ENCODE measurements around the gene C17orf67.
A peak's percentile ranks its signal among the peaks of the same experiment; 100 is the strongest.

The C17orf67 gene

DNA sequence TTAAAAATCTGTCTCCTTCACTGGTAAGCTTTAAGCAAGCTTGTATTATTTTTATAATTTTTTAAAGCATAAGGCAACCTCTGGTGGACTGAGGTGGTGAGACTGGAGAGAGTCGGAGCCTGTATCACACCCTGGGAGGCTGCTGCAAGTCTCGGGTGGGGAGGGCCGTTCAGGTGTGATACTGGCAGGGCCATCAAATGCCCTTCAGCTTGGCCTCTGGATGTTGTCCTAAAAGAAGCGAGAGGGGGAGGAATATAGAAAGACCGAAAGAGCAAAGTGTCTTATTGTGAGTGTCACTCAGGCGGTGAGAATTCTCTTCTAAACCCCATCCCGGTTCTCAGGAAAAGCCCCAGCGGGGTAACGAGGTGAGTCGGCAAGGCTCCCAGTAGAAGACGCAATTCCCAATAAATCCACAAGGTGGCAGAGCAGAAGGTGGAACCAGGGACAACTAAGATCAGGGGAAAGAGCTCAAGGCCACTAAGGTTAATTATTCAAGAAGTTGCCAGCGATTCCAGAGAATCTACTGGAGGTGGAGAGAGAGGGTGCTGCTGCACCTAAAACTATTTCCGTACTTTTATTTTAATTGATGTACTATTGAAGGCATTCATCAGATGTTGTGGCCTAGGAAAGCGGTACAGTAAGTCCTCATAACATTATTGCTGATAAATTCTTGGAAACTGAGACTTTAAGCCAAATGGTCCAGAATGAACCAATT lies 14.1 kb downstream of the C17orf67 start:
- in situ Hi-C loops (cut with HindIII; ENCODE audit: low sequenced_read_pairs): no loop called here
- peak; percentile 67 for DNase-seq (ENCODE audit: low read depth, low spot score)
- TF ChIP-seq, protein P1, sequence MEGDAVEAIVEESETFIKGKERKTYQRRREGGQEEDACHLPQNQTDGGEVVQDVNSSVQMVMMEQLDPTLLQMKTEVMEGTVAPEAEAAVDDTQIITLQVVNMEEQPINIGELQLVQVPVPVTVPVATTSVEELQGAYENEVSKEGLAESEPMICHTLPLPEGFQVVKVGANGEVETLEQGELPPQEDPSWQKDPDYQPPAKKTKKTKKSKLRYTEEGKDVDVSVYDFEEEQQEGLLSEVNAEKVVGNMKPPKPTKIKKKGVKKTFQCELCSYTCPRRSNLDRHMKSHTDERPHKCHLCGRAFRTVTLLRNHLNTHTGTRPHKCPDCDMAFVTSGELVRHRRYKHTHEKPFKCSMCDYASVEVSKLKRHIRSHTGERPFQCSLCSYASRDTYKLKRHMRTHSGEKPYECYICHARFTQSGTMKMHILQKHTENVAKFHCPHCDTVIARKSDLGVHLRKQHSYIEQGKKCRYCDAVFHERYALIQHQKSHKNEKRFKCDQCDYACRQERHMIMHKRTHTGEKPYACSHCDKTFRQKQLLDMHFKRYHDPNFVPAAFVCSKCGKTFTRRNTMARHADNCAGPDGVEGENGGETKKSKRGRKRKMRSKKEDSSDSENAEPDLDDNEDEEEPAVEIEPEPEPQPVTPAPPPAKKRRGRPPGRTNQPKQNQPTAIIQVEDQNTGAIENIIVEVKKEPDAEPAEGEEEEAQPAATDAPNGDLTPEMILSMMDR (IDR thresholded peaks at IDR 0.05; ENCODE audit: low read depth, low read length): peak; percentile 82
- H3K4me3 ChIP-seq (ENCODE audit: low read depth, low read length): no peak overlapping the region

- TF ChIP-seq, protein P1 (IDR thresholded peaks at IDR 0.05; ENCODE audit: low read depth, low read length): no peak
- in situ Hi-C loops (cut with HindIII; ENCODE audit: low sequenced_read_pairs): no loop called here
These were observed 14.7 kb downstream of the C17orf67 start for GRCh38 chr17:56819030-56819429.

DNA sequence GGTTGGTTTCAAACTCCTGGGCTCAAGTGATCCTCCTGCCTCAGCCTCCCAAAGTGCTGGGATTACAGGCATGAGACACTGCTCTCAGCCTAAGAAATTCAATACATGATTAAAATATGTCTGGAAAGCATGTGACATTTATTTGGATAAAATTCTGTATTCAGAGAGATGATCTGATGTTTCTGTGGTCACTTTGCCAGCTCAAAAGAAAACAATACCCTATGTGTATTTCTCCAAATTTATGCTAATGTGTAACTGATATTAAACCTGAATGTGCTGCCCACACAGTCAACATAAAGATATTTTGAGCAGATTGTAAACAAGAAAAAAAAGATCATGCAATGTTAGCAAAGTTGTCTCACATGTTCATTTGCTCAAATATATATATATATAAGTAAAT lies 16.7 kb downstream of the C17orf67 start:
- in situ Hi-C loops (cut with HindIII; ENCODE audit: low sequenced_read_pairs): no loop called here
- no peak overlapping the region for H3K4me3 ChIP-seq (ENCODE audit: low read depth, low read length)
- TF ChIP-seq, protein P1 (IDR thresholded peaks at IDR 0.05; ENCODE audit: low read depth, low read length): no peak
- no peak for DNase-seq (ENCODE audit: low read depth, low spot score)

More at GRCh38 chr17:56819030-56819429, 14.7 kb downstream of the C17orf67 start:
- DNase-seq (ENCODE audit: low read depth, low spot score): no peak
- H3K4me3 ChIP-seq (ENCODE audit: low read depth, low read length): no peak overlapping the region

DNA sequence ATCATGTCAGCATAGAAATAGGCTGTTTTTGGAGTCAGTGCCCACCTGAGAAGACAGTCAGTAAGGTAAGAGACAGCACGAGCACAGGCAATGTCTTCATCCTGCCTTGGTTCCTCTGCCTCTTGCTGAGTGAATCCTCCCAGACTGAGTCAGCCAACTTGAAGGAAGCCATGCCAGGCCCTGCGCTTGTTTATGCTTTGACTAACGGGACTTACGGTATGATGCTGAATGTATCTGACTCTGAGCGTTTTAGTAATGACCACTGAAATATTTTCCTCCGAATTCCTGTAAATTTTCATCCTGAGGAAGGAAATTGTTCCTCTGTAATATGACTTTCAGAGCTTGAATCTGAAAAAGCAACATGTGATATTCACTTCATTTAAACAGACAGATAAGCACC lies 18.0 kb downstream of the C17orf67 start:
- in situ Hi-C loops (cut with HindIII; ENCODE audit: low sequenced_read_pairs): no loop called here
- TF ChIP-seq, protein P1 (IDR thresholded peaks at IDR 0.05; ENCODE audit: low read depth, low read length): no peak
- DNase-seq (ENCODE audit: low read depth, low spot score): peak; percentile 51
- H3K4me3 ChIP-seq (ENCODE audit: low read depth, low read length): no peak overlapping the region

DNA sequence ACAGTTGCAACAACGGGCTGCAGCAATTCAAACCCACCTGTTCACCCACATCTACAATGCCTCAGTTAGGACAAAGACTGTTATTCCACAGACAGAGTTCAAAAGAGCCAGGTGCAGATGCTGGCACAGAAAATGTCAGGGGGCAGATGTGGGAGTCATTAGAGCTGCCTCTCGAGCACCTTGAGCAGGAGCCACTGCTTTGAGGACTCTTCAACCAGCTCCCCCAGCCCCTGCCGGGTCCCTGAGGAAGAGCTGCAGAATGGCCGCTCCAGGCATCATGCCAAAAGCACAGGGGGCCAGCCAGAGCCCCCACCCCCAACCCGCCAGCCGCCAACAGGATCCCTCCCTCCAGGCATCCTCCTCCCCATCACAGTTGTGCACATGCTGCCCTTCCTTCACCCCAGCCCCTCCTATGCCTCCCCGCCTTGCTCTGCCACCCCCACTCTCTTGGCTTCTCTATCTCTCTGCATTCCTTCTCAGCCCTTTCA lies 20.8 kb downstream of the C17orf67 start:
- in situ Hi-C loops (cut with HindIII; ENCODE audit: low sequenced_read_pairs): no loop called here
- DNase-seq (ENCODE audit: low read depth, low spot score): no peak
- TF ChIP-seq, protein P1 (IDR thresholded peaks at IDR 0.05; ENCODE audit: low read depth, low read length): no peak
- no peak overlapping the region for H3K4me3 ChIP-seq (ENCODE audit: low read depth, low read length)

GRCh38 chr17:56810891-56811775 lies 22.6 kb downstream of the C17orf67 start:
- no peak overlapping the region for H3K4me3 ChIP-seq (ENCODE audit: low read depth, low read length)
- no peak for DNase-seq (ENCODE audit: low read depth, low spot score)
- TF ChIP-seq, protein P1 (IDR thresholded peaks at IDR 0.05; ENCODE audit: low read depth, low read length): no peak
- in situ Hi-C loops (cut with HindIII; ENCODE audit: low sequenced_read_pairs): no loop called here

Measured in astrocyte of the spinal cord (primary cell).